Activated CD8-positive, alpha-beta memory T cell treated with anti-CD3 and anti-CD28 coated beads for 24 hours (primary cell): Measurements from ENCODE around the gene DEFB114.
"Not testable (repeated sequence)": the region's sequence is repeated elsewhere in the genome, so short reads cannot be mapped to it uniquely, and the experiment has no call there.

Experiments
- DNase-seq: peaks from one replicate; pipeline ENCODE4 v3.0.0-alpha.2; 2020

The DEFB114 gene, protein sequence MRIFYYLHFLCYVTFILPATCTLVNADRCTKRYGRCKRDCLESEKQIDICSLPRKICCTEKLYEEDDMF

GRCh38 chr6:49964064-49964463, at the start of gene DEFB114:
Gene DEFB114, minus strand, starts transcription at chr6:49964164. Its CDS starts 59 bp downstream, at chr6:49964105.
- no peak for DNase-seq

GRCh38 chr6:50007819-50008218, 43.9 kb upstream of the DEFB114 start:
- DNase-seq, result no peak

DNA sequence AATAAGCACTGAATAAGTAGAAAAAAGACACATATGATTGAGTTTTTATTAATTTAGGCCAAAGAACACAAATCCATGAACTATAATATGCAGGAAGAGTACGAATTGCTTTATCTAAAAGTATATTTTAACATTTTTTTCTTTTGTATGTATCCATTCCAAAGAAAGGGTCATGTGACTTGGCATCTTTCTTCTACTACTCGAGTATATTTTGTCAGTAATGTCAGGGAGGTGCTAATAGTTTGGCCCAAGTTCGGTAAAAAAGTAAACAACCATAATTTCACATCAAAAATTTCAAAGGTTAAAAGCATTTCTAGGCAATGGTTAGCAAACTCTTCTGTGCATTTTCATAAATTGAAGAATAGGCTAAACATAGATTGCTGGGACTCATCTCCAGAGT, 39.2 kb upstream of the DEFB114 start:
- no peak for DNase-seq

GRCh38 chr6:49995278-49995677, 31.3 kb upstream of the DEFB114 start:
- DNase-seq, result no peak

- no peak for DNase-seq
These were observed 24.9 kb upstream of the DEFB114 start for GRCh38 chr6:49988900-49989299.

- no peak for DNase-seq
These were observed 23.8 kb upstream of the DEFB114 start for GRCh38 chr6:49987749-49988148.

GRCh38 chr6:49986551-49986950, 22.6 kb upstream of the DEFB114 start:
- no peak for DNase-seq

- no peak for DNase-seq
These were observed 18.1 kb upstream of the DEFB114 start for GRCh38 chr6:49982046-49982445.

GRCh38 chr6:49980898-49981297, 16.9 kb upstream of the DEFB114 start:
- DNase-seq, result no peak

GRCh38 chr6:49979584-49979983, 15.6 kb upstream of the DEFB114 start:
- no peak for DNase-seq

DNA sequence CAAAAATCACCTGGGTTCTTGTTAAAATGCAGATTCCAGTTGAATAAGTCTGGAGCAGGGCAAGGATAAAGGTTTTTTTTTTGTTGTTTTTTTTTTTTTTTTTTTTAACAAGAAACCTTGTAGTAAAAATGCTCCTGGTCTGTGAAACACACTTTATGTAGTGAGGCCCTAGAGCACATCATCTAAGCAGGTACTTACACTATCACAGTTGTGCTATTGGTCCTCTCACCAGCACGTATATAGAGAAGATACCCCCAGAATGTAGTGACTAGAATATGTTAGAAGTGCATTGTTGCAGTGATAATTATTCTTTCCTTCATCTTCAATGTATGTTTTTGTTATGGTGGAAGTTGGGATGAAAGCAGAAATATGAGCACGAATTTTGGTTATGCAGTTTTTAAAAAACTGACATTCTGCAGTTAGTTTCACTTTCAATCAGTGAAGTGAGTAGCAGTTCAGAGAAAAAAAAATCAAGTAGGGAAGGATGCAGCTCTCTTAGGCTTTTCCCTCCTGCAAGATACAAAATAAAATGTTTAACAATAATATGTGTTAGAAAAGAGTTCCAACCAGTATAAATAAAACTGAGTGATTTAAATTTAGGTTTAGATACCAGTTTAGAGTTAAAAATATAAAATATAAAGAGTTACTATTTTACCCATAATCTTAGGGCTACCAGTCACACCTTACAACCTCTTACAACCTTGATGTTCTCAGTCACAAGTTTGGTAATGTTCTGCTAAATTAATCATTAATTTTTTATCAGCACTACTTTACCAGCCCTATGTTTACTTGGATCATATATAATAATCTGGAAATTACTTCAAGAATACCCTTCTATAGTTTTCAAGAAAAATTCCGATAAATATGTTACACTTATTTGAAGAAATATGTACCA, 14.6 kb upstream of the DEFB114 start:
- no peak for DNase-seq

- no peak for DNase-seq
These were observed 5.6 kb upstream of the DEFB114 start, which contains the start of gene DEFB113 for GRCh38 chr6:49969605-49970004. Gene DEFB113, minus strand, starts transcription at chr6:49969625. Its CDS starts 0 bp downstream, at chr6:49969625.

GRCh38 chr6:49966823-49967222, 2.9 kb upstream of the DEFB114 start:
- no peak for DNase-seq

GRCh38 chr6:49966334-49966733, 2.4 kb upstream of the DEFB114 start:
- no peak for DNase-seq

DNA sequence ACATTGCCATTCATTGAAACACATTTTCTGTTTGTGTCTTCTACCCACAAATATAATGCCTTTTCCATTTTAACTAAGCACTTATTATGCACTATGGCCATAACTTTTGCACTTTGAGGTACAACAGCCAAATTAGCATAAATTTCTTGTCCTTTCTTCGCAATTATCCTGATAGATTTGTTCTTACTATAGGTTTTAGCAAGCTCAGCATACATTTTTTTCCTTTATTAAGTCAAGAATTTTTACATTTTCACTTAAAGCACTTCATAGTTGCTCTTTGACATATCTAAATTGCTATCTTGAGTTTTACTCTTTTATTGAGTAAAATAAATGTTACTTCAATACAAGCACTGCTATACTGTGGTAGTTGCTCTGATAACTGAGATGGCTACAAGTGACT, 5.8 kb downstream of the DEFB114 start:
- DNase-seq, result no peak

DNA sequence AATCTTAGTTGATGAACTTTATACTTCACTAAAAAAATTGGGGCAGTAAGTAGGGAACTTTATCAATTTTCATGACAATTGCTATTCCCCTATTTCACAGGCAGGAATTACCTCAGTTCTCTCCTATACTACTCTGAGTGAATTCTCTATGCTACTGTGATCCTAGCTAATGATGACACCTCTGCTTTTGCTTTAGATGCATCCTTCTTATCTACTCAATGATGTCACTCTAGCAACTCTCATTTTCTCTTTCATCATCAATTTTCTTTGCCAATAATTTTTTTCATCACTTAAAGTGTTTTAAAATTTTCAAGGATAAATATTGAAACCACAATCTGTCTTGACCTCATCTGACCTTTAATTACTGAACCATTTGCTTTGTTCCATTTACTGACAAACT, 8.1 kb downstream of the DEFB114 start:
- no peak for DNase-seq

DNA sequence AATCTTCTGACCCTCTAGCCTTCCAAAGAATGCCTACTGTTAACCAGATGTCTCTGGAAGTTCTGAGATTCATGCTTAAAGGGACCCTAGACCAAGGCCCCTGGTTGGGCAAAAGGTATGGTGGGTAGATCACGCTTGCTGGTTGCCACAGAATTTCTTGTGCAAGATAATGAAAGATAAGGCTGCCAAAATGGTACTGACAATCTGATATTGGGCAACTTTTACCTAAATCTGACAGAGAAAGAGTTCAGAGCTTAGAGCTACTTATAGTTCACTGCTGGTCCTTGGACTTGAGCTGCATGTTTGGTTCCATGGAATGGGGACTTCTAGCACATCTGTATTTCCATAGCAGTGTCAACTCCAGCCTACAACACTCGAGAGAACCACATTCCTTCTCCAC, 12.0 kb downstream of the DEFB114 start:
- DNase-seq, result no peak

DNA sequence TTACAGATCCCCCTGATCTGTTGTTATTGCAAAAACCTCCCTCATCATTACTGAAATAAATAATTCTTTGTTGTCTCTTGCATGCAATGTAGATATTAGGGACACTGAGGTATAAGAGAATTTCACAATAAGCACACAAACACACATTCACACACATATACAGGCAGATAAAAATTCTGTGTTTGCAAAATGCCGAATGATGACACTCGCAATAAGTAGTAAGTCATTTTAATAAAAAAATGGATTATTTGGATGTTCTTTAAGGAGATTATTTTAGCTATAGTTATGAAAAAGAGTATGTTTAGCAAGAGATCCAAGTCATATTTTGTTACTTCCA, 13.6 kb downstream of the DEFB114 start:
- no peak for DNase-seq

DNA sequence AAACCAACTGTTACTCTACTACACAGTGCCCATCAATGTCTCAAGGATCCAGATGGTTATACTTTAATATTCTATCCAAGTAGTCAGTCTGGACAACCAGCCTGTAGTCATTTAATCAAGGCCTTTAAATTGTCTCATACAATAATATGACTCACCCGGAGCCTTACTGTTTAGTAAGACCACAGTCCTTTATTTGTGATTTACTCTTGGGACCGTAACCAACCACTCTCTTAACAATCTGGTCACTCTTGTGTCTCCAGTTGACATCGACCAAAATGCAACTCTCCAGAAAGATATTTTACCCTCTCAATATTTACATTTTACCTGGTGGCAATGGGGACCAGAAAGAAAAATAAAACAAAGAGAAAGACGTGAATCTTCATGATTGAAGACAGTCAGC, 14.9 kb downstream of the DEFB114 start:
- no peak for DNase-seq

DNA sequence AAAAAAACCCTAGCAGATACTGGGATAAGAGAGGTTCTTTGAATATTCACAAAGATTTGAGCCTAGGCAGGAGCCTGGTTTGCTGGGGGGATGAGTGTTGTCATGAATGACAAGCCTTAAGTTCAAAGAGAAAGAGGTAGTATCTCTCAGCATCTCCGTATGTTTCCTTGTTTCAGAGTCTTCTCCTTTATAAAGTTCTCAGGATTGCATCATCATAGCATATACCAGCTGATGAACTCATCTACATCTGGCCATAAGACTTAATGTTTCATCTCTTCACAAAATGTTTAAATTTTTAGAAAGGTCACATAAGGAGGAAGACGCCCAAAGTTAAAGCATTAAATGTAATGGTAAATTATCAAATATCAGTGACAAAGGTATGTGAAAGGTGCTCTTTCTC, 17.1 kb downstream of the DEFB114 start:
- DNase-seq, result no peak

DNA sequence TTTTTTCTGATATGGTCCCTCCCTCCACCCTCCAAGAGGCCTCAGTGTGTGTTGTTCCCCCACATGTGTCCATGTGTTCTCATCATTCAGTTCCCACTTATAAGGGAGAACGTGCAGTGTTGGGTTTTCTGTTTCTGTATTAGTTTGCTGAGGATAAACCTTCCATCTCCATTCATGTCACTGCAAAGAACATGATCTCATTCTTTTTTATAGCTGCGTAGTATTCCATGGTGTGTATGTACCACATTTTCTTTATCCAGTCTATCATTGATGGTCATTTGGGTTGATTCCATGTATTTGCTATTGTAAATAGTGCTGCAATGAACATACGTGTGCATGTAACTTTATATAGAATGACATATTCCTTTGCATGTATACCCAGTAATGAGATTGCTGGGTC, 19.9 kb downstream of the DEFB114 start:
- DNase-seq, result not testable (repeated sequence)

GRCh38 chr6:49939993-49940498, 23.9 kb downstream of the DEFB114 start:
- DNase-seq, result no peak

DNA sequence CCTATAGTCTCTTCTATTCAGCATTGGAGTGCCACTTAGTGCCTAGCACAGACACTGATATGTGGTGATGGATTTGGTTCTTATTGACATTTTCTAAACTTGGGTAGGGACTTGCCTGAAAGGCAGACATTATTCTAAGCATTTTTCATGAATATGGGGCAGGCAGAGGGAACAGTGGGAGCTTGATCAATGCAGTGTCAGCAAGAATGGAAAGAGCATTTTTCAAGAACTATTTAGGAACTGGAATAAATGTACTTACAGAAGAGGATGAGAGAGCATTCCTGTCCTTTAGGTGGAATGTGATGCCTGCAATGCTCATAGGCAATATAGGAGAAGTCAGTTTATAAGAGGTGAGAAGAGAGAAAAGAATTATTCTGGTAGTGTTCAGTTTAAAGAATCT, 26.2 kb downstream of the DEFB114 start:
- DNase-seq, result no peak

DNA sequence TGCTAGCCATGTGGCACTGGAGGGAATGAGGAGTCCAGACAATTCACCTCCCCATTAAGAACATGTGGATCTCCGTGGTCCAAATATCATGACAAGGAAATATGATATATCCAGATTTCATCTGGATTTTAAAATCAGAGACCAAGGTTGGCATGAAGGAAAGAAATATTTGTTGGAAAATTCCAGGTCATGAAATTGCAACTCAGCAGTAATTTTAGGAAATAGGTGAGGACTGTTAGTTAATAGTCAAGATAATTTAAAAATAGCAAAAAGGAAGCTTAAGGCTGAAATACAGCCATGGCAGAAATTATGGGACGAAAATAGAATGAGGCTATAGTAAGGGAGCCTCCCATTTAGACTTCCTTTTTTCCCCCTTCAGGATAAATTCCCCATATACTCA, 26.9 kb downstream of the DEFB114 start:
- no peak for DNase-seq

DNA sequence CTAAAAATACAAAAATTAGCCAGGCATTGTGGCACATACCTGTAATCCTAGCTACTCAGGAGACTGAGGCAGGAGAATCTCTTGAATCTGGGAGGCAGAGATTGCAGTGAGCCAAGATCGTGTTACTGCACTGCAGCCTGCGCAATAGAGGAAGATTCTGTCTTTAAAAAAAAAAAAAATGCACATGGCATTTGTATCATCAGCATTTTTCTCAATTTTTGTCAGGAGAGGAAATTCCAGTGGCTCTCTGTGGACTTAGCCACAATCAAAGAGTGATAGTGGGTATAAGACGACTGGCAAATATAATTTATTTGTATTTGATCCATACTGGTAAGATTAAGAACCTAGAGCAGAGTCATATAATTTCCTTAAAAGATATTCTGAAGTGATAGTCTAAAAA, 28.6 kb downstream of the DEFB114 start:
- no peak for DNase-seq
